GM18499 (cell line): ENCODE results near the gene SYT7.
A peak's percentile ranks its signal among the peaks of the same experiment; 100 is the strongest.
"Not testable (repeated sequence)": the region's sequence is repeated elsewhere in the genome, so short reads cannot be mapped to it uniquely, and the experiment has no call there.

Source experiments
- ATAC-seq: cut with Tn5 transposase; IDR thresholded peaks from one replicate; pipeline ENCODE4 v1.9.1; 2021; ENCODE audit warnings: moderate number of reproducible peaks; ENCODE audit not compliant: insufficient read depth, unreplicated experiment

The SYT7 gene, protein sequence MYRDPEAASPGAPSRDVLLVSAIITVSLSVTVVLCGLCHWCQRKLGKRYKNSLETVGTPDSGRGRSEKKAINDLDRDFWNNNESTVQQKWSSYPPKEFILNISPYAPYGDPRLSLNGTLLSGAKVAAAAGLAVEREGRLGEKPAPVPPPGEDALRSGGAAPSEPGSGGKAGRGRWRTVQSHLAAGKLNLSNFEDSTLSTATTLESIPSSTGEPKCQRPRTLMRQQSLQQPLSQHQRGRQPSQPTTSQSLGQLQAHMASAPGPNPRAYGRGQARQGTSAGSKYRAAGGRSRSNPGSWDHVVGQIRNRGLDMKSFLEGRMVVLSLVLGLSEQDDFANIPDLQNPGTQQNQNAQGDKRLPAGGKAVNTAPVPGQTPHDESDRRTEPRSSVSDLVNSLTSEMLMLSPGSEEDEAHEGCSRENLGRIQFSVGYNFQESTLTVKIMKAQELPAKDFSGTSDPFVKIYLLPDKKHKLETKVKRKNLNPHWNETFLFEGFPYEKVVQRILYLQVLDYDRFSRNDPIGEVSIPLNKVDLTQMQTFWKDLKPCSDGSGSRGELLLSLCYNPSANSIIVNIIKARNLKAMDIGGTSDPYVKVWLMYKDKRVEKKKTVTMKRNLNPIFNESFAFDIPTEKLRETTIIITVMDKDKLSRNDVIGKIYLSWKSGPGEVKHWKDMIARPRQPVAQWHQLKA

DNA sequence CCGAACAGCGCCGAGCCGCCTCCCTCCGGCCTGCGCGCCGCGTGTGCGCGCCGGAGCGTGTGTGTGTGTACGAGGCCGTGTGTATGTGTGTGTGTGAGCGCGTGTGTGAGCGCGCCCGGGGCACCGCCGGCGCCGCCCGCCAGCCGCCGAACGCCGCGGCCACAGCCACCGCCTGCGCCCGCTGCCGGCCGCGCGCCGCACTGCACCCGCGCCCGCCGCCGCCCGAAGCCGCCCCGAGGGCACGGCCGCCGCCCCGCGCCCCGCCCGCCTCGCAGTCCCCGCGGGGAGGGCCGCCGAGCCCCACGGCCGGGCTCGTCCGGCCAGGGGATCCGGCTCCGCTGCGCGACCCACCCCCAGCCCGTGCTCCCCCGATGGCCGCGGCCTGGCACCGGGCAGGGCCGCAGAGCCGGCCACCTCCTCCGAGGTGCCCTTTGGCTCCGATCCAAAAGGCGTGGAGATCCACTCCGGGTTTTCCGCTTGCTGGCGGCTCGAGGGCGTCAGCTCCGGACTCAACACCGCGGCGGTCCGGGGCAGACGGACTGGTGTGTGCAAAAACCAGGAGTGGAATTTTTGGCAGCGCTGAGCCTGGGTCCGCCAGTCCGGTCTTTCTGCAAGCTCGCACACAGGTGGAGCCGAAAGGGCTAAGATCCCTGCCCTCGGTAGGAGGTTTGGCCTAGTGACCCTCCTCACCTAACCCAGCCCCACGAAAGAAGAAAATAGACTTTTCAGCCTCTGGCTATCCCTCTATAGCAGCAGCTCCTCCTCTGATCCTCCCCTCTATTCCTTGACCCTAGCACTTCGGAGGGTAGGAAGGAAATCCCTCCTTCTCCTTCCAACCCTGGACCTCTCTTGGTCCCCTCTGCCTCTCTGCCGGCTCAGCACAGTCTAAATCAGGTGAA, at the start of gene SYT7:
SYT7 (minus strand) TSS at position 47 of the 899 bp plus-strand sequence. CDS start 256 bp downstream, outside the sequence.
- ATAC-seq, result peak; percentile 43

DNA sequence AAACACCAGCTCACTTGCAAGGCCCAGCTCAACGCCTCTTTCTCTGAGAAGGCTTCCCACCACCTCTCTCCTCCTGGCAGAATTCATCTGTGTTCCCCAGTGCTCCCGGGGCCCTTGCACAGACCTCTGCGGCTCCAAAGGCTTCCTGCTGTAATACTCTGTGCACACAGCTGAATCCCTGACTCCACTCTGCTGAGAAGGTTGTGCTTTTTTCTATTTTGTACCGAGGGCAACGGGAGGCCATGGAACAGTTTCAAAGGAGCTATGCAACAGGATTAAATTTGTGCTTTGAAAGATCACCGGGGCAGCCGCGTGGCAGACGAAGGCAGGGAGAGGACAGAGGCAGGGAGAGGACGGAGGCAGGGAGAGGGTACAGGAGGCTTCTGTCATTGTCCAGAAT, 49.2 kb upstream of the SYT7 start:
- ATAC-seq, result no peak

DNA sequence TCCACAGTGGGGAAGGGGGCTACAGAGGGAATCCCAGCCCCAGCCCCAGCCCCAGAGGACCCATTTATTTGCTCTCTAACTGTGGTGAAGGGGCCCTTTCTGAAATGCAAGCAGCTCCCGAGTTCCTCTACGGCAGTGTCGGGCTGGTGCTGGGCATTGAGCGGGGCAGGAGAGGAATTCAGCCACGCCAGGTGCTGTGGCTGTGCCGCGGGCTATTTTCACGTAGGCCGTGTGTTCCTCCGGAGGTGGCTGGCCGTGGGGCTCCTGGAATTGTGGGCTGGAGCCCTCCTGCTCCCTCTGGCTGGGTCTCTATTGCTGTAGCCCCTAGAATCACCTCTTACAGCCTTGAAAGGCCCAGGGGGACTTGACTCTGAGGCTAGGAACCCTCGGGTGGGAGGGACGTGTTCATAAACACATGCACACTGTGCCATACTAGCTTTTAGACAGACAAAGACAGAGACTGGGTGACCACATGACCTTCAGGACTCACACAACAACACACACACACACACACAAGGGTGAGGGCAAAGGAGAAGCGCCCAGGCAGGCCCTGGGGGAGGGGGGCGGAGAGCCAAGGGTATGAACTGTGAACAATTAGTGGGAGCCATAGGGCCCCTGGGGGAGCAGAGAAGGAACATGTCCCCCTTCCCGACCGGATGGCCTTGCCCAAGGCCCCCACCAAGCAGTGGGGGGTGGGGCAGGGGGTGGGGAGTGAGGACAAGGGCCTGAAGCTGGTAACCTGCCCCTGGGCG, 48.4 kb upstream of the SYT7 start:
- no peak for ATAC-seq

DNA sequence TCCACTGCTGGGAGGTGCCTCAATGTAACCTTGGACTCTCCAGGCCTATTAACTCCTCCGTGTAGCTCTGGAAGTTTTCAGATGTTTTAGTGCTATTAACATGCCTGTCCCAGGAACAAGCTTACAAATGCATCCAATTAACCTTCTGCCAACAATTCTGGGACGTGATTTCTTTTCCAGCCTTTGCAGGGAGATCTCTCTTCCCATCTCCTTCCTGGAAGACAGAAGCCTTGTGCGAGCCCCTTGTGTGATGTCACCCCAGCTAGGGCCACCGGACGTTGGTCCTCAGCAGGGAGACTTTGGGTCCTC, 47.7 kb upstream of the SYT7 start:
- ATAC-seq, result no peak

DNA sequence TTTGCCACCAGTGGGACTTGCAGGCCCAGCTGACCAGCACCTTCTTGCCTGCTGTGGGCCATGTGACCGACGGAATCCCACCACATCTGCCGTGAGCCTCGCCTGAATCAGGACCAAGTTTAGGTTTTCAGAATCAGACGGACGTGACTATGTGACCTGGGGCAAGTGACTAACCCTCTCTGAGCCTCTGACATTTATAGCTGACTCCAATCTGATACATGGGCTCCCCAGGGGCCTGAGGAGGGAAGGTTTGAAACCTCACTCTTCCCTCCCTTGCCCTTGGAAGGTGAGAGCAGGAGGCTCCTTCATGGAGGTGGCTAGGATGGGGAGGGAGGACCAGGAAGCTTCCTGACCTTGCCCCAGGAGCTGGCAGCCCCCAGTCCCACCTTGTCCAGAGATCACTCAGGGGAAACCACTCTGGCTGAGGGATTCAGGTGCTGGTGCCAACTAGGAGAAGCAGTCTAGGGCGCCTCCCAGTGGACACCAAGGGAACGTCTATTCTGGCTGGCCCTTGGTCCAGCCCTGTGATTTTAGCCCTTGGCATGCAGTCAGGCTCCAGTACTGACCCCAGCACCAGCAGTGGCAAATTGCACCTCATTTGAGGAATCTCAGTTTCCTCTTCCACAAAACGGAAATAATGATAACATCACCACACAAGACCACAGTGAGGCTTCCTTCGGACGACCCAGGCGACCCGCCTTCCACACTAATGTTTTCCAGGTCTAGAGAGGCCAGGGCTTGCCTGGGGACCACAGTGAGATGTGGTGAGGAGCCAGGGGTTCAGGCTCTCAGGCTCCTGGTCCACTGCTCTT, 47.2 kb upstream of the SYT7 start:
- no peak for ATAC-seq

DNA sequence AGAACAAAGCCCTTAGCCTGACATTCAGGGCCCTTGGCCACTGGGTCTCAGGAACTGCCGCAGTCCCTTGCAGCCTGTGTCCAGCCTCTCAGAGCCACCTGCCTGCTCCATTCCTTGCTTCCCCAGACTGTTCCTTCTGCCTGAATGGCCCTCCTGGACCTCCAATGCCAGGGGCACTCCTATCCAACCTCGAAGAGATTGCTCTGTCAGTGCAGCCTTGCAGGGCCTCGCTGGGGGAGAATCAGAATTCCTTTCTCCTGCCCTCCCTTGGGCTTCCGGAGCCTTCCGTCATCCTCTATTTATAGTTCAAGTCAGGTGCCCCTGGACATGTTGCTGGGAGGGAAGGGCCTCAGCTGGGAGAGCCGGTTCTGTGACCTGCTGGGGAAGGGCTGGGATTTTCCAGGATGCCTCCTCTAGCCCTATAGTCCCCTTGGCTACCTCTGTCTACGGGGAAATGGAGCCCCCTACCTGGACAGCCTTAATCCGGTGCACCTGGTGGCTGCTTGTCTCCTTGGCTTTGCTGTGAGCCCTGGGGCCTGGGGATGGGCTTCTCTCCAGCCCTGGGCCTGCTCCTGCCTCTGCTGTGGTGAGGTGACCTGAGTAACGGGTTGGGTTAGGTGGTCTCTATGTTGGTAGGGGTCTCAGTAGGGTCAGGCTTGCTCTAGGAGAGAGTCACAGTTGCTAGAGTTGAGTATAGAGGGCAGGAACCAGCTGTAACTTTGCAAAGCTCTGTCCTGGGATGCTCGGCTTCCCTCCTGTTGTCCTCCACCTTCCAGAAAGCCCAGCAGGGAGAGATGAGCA, 45.9 kb upstream of the SYT7 start:
- ATAC-seq, result no peak

DNA sequence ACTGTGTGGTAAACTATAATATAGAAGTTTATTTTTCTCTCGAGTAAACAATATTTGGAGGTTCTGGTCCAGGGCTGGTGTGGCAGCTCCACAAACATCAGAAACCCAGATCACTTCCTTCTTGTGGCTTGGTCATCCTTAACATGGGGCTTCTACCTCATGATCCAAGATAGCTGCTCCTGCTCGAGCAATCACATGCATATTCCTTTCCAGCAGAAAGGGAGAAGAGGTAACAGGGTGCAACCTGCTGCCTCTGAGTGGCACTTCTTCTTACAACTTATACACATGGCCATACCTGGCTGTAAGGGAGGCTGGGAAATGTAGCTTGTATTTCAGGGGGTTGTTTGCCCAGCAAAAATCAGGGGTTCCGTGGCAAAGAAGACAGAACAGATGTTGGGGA, 44.6 kb upstream of the SYT7 start:
- no peak for ATAC-seq

DNA sequence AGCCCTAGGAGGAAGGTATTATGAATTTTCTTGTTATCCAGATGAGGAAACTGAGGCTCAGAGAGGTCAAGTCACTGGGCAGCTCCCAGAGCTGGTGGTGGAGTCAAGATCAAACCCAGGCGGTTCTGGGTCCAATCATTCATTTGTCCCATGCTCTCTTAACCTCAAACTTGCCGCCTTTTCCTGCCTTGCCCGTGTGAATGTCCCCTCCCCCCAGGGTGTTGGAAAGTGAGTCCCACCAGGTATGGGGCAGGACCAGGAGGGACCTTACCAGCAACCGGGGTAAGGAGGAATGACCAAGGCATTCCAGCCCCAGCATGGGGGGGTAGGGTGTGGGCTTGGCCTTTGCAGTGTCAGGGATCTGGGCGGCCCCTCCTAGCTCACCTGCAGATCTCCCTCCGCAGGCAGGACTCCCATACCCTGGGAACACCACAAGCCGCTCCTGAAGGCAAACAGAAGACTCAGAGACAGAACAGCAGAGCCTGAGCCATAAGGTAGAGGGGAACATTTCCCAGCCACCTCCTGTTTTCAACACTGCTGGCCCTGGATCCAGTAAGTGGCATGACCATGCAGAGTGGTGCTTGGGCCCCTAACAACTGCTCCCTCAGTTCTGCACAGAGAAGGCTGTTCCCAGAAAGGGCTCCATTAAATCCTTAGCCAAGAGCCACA, 41.2 kb upstream of the SYT7 start:
- ATAC-seq, result no peak

DNA sequence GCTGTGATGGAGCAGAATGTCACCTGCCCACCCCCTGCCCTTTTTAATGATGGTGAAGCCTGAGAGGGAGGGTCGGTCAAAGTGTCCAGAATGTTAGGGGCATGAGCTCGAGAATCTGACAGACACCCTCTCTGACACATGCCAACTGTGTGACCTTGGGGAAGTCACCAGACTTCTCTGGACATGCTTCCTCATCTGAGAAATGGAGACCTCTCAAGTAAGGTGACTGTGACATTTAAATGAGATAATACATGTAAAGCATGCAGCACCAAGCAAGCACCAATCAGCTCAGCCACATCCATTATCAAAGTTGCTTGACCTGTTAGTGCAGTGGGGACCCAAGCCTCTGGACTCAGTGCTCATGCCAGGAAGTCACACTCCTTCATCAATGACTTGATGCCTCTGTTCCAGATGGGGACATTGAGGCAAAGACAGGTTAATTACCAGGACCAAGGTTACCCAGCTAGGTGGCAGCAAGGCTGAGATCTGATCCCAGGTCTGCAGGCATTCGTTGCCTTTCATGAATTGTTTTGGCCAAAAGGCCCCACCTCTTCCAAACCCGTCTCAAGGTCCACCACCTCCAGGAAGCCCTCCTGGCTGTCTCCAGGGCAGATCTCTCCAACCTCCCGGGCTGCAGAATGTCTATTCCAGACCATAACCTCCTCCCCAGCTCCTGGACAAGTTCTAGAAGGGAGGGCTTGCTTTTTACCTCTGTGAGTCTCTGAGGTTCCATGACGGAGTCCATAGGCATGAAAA, 38.8 kb upstream of the SYT7 start:
- ATAC-seq, result no peak

DNA sequence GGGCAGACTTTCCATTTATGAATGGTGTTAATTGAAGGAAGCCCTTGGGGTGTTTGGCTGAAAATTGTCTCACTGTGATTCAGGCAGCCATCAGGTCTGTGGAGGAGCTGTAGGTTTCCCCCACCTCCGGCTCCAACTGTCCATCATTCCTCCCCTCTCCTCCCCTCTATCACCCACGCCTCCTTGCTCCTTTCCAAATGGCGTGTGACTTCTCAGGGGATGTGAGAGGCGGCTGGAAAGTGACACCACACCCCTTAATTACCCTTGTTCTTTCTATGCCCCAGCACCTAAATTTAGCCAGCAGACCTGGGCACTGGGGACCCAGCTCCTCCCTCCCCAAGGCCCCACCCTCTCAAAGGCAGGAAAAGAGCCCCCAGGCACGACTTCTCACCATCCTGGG, 38.1 kb upstream of the SYT7 start:
- ATAC-seq, result no peak

DNA sequence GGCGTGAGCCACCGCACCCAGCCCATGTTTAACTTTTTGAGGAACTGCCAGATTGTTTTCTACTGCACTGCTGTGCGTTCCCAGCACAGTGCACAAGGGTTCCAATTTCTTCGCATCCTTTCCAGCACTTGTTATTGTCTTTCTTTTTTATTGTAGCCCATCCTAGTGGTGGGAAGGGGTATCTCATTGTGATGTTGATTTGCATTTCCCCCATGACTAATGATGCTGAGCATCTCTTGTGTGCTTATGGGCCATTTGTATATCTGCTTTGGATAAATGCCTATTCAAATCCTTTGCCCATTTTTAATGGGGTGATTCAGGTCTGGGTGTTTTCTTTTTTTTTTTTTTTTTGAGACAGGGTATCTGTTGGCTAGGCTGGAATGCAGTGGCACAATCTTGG, 36.6 kb upstream of the SYT7 start:
- ATAC-seq, result no peak

DNA sequence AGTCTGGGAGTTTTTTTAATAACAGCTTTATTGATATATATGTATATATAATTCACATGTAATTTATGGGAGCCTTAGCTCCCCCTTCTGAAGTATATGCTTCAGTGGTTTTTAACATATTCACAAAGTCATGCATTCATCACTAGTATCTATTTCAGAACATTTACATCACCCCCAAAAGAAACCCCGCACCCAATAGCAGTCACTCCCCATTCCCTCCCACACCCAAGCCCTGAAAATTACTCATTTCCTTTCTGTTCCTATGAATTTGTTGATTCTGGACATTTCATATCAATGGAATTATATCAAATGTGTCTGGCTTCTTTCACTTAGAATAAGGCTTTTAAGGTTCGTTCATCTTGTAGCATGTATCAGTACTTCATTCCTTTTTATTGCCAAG, 35.6 kb upstream of the SYT7 start:
- no peak for ATAC-seq

DNA sequence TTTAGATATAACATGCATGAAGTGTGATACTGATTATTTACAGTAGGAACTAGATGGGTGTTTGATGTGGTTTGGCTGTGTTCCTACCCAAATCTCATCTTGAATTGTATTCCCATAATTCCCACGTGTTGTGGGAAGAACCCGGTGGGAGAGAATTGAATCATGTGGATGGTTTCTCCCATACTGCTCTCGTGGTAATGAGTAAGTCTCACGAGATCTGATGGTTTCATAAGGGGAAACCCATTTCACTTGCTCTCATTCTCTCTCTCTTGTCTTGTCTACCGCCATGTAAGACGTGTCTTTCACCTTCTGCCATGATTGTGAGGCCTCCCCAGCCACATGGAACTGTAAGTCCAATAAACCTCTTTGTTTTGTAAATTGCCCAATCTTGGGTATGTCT, 33.9 kb upstream of the SYT7 start:
- ATAC-seq, result not testable (repeated sequence)

DNA sequence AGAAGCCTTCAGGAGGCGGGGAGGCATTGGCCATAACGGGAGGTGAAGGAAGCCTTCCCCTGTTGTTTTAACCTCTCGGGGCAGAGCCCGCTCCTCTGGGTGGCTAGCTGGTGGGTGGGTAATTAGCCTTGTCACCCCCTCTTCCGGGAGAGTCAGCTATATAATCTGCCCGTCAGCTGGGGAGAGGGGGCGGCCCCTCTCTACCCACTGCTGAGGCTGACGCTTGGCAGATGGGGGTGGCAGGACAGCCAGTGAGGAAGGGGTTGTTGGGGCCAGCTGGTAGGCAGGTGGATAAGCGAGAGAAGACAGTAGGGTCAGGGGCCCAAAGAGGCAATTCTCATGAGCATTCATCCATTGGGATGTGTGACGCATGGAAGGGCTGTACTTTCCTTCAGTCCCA, 33.0 kb upstream of the SYT7 start:
- ATAC-seq, result no peak

DNA sequence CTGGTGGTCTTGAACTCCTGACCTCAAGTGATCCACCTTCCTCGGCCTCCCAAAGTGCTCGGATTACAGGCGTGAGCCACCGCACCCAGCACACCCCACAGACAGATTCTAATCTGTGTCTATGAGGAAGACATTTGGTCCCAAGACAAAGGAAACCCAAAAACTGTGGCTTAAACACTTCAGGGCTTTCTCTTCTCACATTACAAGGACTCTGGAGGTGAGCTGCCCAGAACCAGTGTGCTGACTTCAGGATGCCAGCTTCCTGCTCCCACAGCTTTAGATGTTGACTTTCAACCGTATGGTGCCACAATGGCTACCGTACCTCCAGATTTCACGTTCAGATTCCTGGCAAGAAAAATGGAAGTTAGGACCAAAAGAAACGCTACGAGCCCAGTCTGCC, 32.2 kb upstream of the SYT7 start:
- no peak for ATAC-seq

DNA sequence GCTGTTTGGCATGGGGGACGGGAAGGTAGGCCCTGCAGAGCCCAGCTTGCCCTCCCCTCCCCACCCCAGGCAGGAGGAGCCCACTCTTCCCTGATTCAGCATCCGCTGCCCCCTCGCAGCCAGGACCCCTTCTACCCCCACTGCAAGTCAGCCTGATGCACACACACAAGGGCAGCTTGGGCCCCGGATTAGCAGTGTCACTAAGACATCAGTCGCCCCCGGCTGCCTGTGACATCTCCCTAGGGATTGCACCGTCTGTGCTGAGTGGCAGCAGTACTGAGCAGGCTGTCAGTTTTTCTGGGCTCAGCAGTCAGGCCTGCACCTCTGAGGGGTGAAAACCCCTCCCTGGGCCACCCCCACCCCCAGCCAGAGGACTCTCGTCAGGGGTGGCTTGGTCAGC, 30.4 kb upstream of the SYT7 start:
- no peak for ATAC-seq

DNA sequence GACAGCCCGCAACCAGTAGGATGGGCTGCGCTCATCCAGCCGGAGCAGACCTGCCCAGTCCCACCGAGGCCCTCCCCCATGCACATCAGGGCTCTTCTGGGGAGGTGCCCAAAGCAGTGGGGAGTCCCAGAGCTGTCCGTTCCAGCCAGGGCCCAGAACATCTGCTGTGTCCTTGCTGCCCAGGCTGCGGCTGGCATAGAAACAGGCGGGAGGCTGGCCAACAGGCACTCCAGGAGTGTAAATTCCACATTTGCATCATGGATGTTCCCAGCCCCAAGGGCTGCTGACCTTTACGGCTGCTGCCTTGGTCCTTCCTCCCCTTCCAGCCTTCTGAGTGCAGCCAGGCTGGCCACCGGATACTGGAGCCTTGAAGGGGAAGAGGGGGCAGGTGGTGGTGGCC, 30.0 kb upstream of the SYT7 start:
- no peak for ATAC-seq

DNA sequence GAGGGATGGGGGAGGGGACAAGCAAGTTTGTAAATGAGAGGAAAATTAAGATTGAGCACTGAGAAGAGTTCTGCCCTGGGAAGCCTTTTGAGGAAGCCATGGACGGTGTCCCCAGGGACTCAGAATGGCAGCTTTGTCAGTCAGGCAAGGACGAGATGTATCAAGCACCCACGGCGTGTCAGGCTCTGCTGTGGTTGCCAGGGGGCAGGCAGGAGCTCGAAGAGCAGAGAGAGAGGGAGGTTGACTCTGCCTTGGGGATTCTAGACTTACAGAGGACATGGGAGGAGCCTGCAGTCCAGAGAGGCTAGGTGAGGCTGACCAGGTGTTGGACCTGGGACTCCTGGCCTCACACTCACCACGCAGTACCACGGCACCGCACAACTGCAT, 29.1 kb upstream of the SYT7 start:
- ATAC-seq, result no peak
